Activated naive CD8-positive, alpha-beta T cell treated with anti-CD3 and anti-CD28 coated beads, Interleukin-2, amount 10 ng/mL, durations not matched to agents 7 days and 5 days (primary cell): ENCODE measurements around the gene KCNIP4. TPM values are rescaled to one million over a fixed set of nuclear protein-coding genes. Genes with fewer than 3 reads are reported as not detected.

Experiments used
- ATAC-seq: fragments of 150-1000 bp; cut with Tn5 transposase; one replicate; pipeline ENCODE4 v1.10.0; 2021; ENCODE audit warnings: low read depth, moderate library complexity
- POLR2A ChIA-PET: fragments of 350-600 bp; sonication (Branson Sonifier 250); formaldehyde crosslinking; loops from one replicate; lab custom pipeline; 2021; ENCODE audit warnings: antibody characterized with exemption; lab: Charles Lee
- DNase-seq: peaks from one replicate; pipeline ENCODE4 v3.0.0; 2021
- H3K27ac Mint-ChIP-seq: one replicate; pipeline ENCODE4 v1.8.0; 2022; ENCODE audit warnings: mild to moderate bottlenecking, mixed read lengths
- H3K27me3 Mint-ChIP-seq: one replicate; pipeline ENCODE4 v1.8.0; 2022; ENCODE audit warnings: mild to moderate bottlenecking, moderate library complexity, mixed read lengths
- H3K36me3 Mint-ChIP-seq: one replicate; pipeline ENCODE4 v1.8.0; 2021; ENCODE audit warnings: mild to moderate bottlenecking, mixed read lengths
- H3K4me1 Mint-ChIP-seq: one replicate; pipeline ENCODE4 v1.8.0; 2021; ENCODE audit warnings: mixed read lengths
- H3K4me3 Mint-ChIP-seq: one replicate; pipeline ENCODE4 v1.8.0; 2022; ENCODE audit warnings: mild to moderate bottlenecking, moderate library complexity, mixed read lengths
- H3K9me3 Mint-ChIP-seq: one replicate; pipeline ENCODE4 v1.8.0; 2021; ENCODE audit warnings: mixed read lengths
- total RNA-seq, 2 experiments: library from RNA; stranded (reverse); gene quantifications; one replicate each; pipeline ENCODE4 v1.2.3, GENCODE V29; 2021

Gene KCNIP4
- total RNA-seq, 2 experiments from 2014 or later, result not detected

GRCh38 chr4:21806991-21807390 lies 141.6 kb downstream of the KCNIP4 start:
- H3K36me3 Mint-ChIP-seq, result no peaks in the 10 kb centered on the region
- H3K27me3 Mint-ChIP-seq, result no peaks in the 10 kb centered on the region
- POLR2A ChIA-PET, result no interaction called here
- ATAC-seq (no peak), DNase-seq (no peak)
- H3K4me1 Mint-ChIP-seq, result no peaks in the 10 kb centered on the region
- no peak overlapping the region for H3K4me3 Mint-ChIP-seq
- no peak overlapping the region for H3K27ac Mint-ChIP-seq
- H3K9me3 Mint-ChIP-seq, result no peaks in the 10 kb centered on the region

GRCh38 chr4:21802406-21802805 lies 146.2 kb downstream of the KCNIP4 start:
- Mint-ChIP-seq H3K4me1 (no peaks in the 10 kb centered on the region), H3K27ac (no peak overlapping the region), H3K36me3 (no peaks in the 10 kb centered on the region), H3K9me3 (no peaks in the 10 kb centered on the region), H3K4me3 (no peak overlapping the region), H3K27me3 (peaks cover 2% of the 10 kb centered on the region)
- ATAC-seq, result no peak
- POLR2A ChIA-PET, result no interaction called here
- no peak for DNase-seq

- no peaks in the 10 kb centered on the region for H3K36me3 Mint-ChIP-seq
- H3K27me3 Mint-ChIP-seq, result peaks cover 2% of the 10 kb centered on the region
- POLR2A ChIA-PET, result no interaction called here
- H3K27ac Mint-ChIP-seq, result no peak overlapping the region
- ATAC-seq, result no peak
- H3K9me3 Mint-ChIP-seq, result no peaks in the 10 kb centered on the region
- H3K4me3 Mint-ChIP-seq, result no peak overlapping the region
- no peaks in the 10 kb centered on the region for H3K4me1 Mint-ChIP-seq
- DNase-seq, result no peak
Observed at GRCh38 chr4:21801661-21802385, 146.7 kb downstream of the KCNIP4 start.

- no peak overlapping the region for H3K4me3 Mint-ChIP-seq
- no peak for DNase-seq
- H3K27ac Mint-ChIP-seq, result peak overlapping the region; percentile 40
- peak; percentile 52 for ATAC-seq
- no peaks in the 10 kb centered on the region for H3K36me3 Mint-ChIP-seq
- peaks cover 2% of the 10 kb centered on the region for H3K27me3 Mint-ChIP-seq
- POLR2A ChIA-PET, result no interaction called here
- peaks cover 5% of the 10 kb centered on the region for H3K4me1 Mint-ChIP-seq
- H3K9me3 Mint-ChIP-seq, result no peaks in the 10 kb centered on the region
Observed at GRCh38 chr4:21795091-21795490, 153.5 kb downstream of the KCNIP4 start.

DNA sequence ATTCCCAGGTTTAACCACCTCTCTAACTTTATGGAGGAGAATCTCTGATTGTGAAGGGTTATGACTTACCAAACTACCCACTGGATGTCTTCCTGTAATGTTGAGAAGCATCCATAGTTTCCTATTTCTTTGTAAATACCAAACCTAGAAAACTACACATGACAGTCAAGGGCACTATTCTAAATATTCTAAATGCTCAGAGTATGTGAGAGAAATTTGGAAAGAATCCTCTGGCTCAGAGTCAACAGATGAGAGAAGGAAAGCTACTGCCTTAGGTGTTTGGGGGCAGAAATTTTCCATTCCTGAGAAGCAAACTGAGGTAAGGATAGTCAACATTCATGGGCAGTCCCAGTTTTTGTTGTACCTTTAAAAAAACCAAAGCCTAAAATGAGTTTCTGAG lies 155.8 kb downstream of the KCNIP4 start:
- ATAC-seq (no peak), DNase-seq (no peak)
- Mint-ChIP-seq H3K4me1 (peaks cover 5% of the 10 kb centered on the region), H3K4me3 (no peak overlapping the region), H3K27me3 (no peaks in the 10 kb centered on the region), H3K9me3 (no peaks in the 10 kb centered on the region), H3K36me3 (no peaks in the 10 kb centered on the region), H3K27ac (no peak overlapping the region)
- POLR2A ChIA-PET, result no interaction called here

- Mint-ChIP-seq H3K9me3 (no peaks in the 10 kb centered on the region), H3K4me3 (no peak overlapping the region), H3K27ac (no peak overlapping the region), H3K4me1 (peaks cover 5% of the 10 kb centered on the region), H3K27me3 (no peaks in the 10 kb centered on the region), H3K36me3 (no peaks in the 10 kb centered on the region)
- ATAC-seq (no peak), DNase-seq (no peak)
- POLR2A ChIA-PET, result no interaction called here
Observed at GRCh38 chr4:21790438-21791029, 158.0 kb downstream of the KCNIP4 start.

DNA sequence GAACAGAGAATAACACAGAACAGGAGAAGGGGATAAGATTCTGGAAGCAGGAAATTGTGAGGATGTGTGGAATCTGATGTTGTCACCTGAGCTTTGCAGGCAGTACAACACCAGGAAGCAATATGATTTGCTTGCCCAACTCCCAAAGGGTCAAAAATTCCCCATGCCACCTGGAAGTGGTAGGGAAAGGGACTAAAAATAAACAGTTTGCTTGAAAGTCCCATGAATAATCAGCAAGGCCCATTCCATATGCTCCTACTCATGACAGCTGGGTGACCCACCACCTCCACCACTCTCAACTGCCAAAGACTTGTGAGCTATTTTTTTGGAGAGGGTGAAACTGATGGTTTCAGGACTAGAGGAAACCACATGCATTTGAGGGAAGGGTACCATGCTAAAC lies 168.4 kb downstream of the KCNIP4 start:
- DNase-seq, result no peak
- H3K36me3 Mint-ChIP-seq, result no peaks in the 10 kb centered on the region
- ATAC-seq, result no peak
- peaks cover 2% of the 10 kb centered on the region for H3K27me3 Mint-ChIP-seq
- POLR2A ChIA-PET, result no interaction called here
- no peak overlapping the region for H3K4me3 Mint-ChIP-seq
- H3K9me3 Mint-ChIP-seq, result no peaks in the 10 kb centered on the region
- H3K4me1 Mint-ChIP-seq, result no peaks in the 10 kb centered on the region
- no peak overlapping the region for H3K27ac Mint-ChIP-seq

DNA sequence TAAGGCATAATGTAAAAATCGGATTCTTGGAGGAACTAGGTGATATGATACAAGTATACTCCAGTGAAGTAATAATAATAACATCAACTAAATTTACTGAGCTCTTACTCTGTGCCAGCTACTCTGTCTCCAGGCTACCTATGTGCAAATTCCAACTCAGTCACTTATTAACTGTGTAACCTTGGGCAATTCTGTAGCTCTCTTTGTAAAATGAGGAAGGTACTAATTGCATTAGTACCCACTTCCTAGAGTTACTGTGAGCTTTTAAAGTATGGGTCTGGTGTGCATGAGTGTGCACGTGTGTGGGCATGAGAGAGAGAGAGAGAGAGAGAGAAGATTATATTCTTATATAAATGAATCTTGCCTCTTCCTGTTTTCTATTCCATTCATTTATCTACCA lies 169.9 kb downstream of the KCNIP4 start:
- no peaks in the 10 kb centered on the region for H3K9me3 Mint-ChIP-seq
- H3K4me1 Mint-ChIP-seq, result no peaks in the 10 kb centered on the region
- no peak for ATAC-seq
- no peak overlapping the region for H3K4me3 Mint-ChIP-seq
- no peak overlapping the region for H3K27ac Mint-ChIP-seq
- POLR2A ChIA-PET, result no interaction called here
- no peak for DNase-seq
- H3K27me3 Mint-ChIP-seq, result peaks cover 4% of the 10 kb centered on the region
- no peaks in the 10 kb centered on the region for H3K36me3 Mint-ChIP-seq

GRCh38 chr4:21775703-21776102 lies 172.9 kb downstream of the KCNIP4 start:
- H3K36me3 Mint-ChIP-seq, result no peaks in the 10 kb centered on the region
- no peak overlapping the region for H3K4me3 Mint-ChIP-seq
- ATAC-seq (no peak), DNase-seq (no peak)
- POLR2A ChIA-PET, result no interaction called here
- no peaks in the 10 kb centered on the region for H3K9me3 Mint-ChIP-seq
- H3K4me1 Mint-ChIP-seq, result no peaks in the 10 kb centered on the region
- H3K27me3 Mint-ChIP-seq, result peaks cover 6% of the 10 kb centered on the region
- no peak overlapping the region for H3K27ac Mint-ChIP-seq

DNA sequence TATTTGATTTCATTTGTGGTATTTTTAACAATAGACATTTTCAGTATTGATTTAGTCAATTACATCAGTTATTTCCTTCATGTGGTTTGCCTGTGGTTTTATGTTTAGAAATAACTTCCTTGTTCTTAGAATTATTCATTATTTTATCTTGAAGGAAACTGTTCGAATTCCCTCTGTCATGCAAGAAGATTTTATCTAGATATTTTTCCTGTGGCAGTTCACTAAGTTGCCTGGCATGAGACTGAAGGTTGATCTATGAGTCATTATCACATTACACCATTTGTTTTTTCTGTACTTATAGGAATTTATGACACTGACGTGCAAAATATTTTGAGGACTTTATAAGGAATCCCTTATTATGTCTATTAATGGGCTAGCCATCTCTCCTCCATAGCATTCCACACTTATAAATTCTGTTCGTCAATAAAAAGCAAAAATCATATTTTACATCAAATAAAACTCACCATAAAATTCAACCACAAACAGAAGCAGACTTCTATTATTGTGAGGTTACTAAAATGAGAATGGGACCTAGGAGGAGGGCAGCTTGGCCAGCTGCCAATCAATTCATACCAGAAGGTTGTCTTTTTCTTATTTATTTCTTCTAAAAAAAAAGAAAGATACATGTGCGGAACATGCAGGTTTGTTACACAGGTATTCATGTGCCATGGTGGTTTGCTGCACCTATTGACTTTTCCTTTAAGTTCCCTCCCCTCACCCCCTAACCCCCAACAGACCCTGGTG lies 179.0 kb downstream of the KCNIP4 start:
- POLR2A ChIA-PET, result no interaction called here
- ATAC-seq, result no peak
- Mint-ChIP-seq H3K4me3 (no peak overlapping the region), H3K36me3 (no peaks in the 10 kb centered on the region), H3K27ac (no peak overlapping the region), H3K27me3 (peaks cover 4% of the 10 kb centered on the region), H3K4me1 (peaks cover 5% of the 10 kb centered on the region), H3K9me3 (no peaks in the 10 kb centered on the region)
- DNase-seq, result no peak

GRCh38 chr4:21768349-21769310 lies 179.9 kb downstream of the KCNIP4 start:
- no peak for DNase-seq

DNA sequence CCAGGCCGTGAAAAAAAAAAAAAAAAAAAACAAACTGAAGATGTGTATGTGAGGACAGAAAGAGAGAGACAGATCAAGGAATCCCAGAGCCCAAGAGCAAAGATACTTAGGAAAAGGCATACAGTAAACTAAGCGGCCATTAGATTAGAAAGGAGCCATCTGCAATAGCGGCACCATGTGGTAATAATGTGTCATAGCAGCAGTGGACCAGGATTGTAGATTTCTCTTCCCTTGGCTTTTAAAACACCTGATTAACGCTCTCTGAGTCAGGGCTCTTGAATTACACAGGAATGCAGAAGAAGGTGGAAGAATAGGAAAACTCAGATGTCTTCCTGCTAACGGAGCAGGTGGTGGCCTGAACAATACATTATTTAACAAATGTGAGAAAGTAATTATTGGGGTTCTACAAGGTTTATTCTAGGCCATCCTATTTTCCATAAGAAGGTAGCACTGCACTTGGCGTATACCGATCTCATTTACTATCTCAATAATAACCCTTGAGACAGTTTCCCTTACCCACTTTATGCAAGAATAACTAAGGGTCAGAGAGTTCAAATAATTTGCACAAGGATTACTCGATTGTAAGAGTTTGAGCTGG lies 182.7 kb downstream of the KCNIP4 start:
- Mint-ChIP-seq H3K4me3 (no peak overlapping the region), H3K4me1 (peaks cover 5% of the 10 kb centered on the region), H3K27me3 (peaks cover 2% of the 10 kb centered on the region), H3K36me3 (no peaks in the 10 kb centered on the region), H3K9me3 (no peaks in the 10 kb centered on the region), H3K27ac (no peak overlapping the region)
- POLR2A ChIA-PET, result no interaction called here
- ATAC-seq, result peak; percentile 50
- DNase-seq, result no peak

More at GRCh38 chr4:21768349-21769310, 179.9 kb downstream of the KCNIP4 start:
- Mint-ChIP-seq H3K27me3 (peaks cover 4% of the 10 kb centered on the region), H3K27ac (no peak overlapping the region), H3K9me3 (no peaks in the 10 kb centered on the region), H3K4me1 (peaks cover 5% of the 10 kb centered on the region), H3K36me3 (no peaks in the 10 kb centered on the region), H3K4me3 (no peak overlapping the region)
- no peak for ATAC-seq
- POLR2A ChIA-PET, result no interaction called here

GRCh38 chr4:21763855-21764254 lies 184.7 kb downstream of the KCNIP4 start:
- ATAC-seq, result no peak
- POLR2A ChIA-PET, result no interaction called here
- peaks cover 2% of the 10 kb centered on the region for H3K4me1 Mint-ChIP-seq
- H3K27ac Mint-ChIP-seq, result no peak overlapping the region
- peaks cover 2% of the 10 kb centered on the region for H3K27me3 Mint-ChIP-seq
- DNase-seq, result no peak
- H3K36me3 Mint-ChIP-seq, result no peaks in the 10 kb centered on the region
- no peaks in the 10 kb centered on the region for H3K9me3 Mint-ChIP-seq
- H3K4me3 Mint-ChIP-seq, result no peak overlapping the region
